Prostate gland (tissue), 2 donors: Measurements from ENCODE around the gene FGFBP2.

Experiments
- POLR2A ChIP-seq: fragments of 450-650 bp; IDR thresholded peaks from one replicate; pipeline ENCODE4 v1.6.1; 2016; ENCODE audit warnings: antibody characterized with exemption, mild to moderate bottlenecking
- TF ChIP-seq, protein P1 (sequence below), 4 experiments: fragments of 200-600 bp in 2 of 4; fragments of 450-650 bp in 2 of 4; sonication (generic) in 2 of 4; IDR thresholded peaks; 1 replicate in 3 of 4; 2 replicates in 1 of 4; pipeline ENCODE4 v1.5.1; 2016 to 2019; ENCODE audit warnings: antibody characterized with exemption in 4 of 4, mild to moderate bottlenecking in 2 of 4, moderate library complexity in 2 of 4

DNA sequence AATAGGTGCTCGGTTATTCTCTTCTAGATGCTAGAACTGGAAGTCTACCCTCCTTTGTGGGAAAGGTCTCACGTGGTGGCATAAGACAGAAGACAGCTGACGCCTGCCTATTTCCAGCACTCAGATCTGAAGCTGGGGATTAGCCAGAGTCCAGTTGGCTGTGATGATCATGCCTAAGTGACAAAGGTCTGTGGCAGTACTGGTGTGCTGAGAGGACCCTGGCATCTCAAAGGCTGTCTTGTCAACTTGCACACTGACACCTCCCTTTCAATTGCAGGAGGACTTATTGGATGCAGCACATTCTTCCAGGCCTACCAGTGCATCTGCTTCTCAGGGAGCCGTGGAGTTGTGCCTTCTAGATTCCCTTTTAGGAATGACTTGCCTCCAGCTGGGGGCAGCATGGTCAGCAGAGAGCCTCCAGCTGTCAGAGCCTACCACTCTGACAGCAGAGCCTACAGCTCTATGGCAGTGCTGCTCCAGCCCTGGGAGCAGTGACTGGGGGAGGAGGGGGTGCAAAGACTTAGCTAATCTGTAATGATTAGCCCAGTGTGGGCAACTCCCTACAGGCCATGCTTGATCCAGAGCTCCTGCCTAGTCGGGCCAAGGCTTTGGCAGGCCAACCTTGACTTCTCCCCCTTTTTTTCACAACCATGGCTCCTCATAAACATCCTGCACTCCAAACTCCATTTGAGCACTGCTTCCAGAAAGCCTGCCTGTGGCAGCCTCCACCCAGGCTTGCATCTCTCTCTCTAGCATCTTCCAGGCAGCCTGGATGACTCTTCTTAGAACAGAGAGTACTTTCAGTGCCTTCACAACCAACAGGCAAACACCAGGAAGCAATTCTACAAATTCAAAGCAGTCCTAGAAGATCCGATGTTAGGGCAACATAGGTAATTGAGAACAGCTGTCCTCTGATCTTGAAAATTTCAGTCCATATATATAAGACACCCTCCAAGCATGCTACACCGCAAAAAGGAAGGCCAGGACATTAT lies 13.8 kb upstream of the FGFBP2 start:
- TF ChIP-seq, protein P1, sequence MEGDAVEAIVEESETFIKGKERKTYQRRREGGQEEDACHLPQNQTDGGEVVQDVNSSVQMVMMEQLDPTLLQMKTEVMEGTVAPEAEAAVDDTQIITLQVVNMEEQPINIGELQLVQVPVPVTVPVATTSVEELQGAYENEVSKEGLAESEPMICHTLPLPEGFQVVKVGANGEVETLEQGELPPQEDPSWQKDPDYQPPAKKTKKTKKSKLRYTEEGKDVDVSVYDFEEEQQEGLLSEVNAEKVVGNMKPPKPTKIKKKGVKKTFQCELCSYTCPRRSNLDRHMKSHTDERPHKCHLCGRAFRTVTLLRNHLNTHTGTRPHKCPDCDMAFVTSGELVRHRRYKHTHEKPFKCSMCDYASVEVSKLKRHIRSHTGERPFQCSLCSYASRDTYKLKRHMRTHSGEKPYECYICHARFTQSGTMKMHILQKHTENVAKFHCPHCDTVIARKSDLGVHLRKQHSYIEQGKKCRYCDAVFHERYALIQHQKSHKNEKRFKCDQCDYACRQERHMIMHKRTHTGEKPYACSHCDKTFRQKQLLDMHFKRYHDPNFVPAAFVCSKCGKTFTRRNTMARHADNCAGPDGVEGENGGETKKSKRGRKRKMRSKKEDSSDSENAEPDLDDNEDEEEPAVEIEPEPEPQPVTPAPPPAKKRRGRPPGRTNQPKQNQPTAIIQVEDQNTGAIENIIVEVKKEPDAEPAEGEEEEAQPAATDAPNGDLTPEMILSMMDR (IDR thresholded peaks at IDR 0.05) = no peak
- no peak for TF ChIP-seq POLR2A
